Measurements from ENCODE around the gene MSH3. TPM values are rescaled to one million over a fixed set of nuclear protein-coding genes. Genes with fewer than 3 reads are reported as not detected.
A peak's percentile ranks its signal among the peaks of the same experiment; 100 is the strongest.

The MSH3 gene
- total RNA-seq, 2 experiments from 2014 or later = 23.2 to 23.6 TPM

DNA sequence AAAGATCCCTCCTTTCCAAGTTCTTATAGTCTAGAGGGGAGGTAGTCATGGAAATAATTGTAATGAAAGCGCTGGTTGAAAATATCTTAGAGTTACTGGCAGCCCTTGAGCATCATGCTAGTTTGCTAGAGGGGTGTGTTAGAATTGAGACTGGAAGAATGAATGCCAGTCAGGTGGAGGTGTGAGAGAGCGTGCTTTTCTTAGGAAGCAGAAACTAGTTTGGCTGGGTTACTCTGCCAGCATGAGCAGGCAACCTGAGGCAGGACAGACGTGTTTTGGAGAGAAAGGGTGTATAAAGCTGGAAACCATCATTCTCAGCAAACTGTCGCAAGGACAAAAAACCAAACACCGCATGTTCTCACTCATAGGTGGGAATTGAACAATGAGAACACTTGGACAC is 43.9 kb downstream of the MSH3 start:
- peaks cover 5% of the 10 kb centered on the region for H3K36me3 Mint-ChIP-seq
- CTCF ChIA-PET = no interaction called here
- H3K9me3 Mint-ChIP-seq = no peaks in the 10 kb centered on the region
- H3K27ac Mint-ChIP-seq = no peak overlapping the region
- no peak overlapping the region for H3K4me3 Mint-ChIP-seq
- intact Hi-C loops (cut with micrococcal nuclease) = no loop called here
- H3K4me1 Mint-ChIP-seq (ENCODE audit: low read depth) = peaks cover 1% of the 10 kb centered on the region
- DNase-seq = no peak
- H3K27me3 Mint-ChIP-seq = no peaks in the 10 kb centered on the region
- POLR2A ChIA-PET = no interaction called here

DNA sequence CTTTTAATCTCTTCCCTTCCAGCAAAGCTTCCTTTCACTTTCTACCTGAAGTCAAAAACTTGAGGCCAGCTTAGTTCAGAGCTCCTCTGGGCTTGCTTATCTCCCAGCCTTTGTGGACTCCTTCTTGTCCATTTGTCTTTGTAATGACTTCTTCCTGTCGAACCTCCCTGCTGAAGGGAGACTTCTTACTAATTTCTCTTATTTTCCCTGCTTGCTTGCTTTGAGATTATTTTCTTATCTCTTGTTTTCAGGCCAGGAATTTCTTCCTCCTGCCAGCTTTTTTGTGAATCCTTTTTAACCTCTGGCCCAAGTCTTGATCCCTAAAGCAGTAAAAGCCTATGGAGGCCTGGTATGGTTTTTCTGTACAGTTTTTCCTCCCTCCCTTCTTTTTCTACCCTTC is 47.1 kb downstream of the MSH3 start:
- DNase-seq = no peak
- Mint-ChIP-seq H3K4me3 (no peak overlapping the region), H3K36me3 (peaks cover 7% of the 10 kb centered on the region), H3K9me3 (no peaks in the 10 kb centered on the region), H3K27me3 (no peaks in the 10 kb centered on the region), H3K27ac (no peak overlapping the region), H3K4me1 (ENCODE audit: low read depth) (peaks cover 11% of the 10 kb centered on the region)
- POLR2A ChIA-PET = no interaction called here
- CTCF ChIA-PET = no interaction called here
- intact Hi-C loops (cut with micrococcal nuclease) = no loop called here

DNA sequence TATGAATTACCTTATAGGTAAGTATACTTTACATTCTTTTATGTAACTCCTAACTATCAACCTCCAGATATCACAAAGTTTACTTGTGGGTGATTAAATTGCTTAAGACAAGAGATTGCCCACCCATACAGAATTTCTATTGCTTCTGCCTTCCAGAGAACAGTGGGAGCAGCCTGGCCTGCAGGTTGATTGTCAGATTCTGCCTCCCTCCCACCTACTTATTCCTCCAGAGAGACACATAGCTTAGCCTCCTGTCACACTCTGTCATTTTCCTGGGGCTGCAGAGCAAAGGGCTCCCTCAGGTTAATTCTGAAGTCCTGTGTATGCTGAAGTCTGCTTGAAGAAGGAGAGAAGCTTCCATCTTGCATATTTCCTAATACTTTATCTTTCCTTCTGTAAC is 48.8 kb downstream of the MSH3 start:
- H3K9me3 Mint-ChIP-seq = no peaks in the 10 kb centered on the region
- ChIA-PET CTCF (no interaction called here), POLR2A (no interaction called here)
- no peak overlapping the region for H3K27ac Mint-ChIP-seq
- no peak overlapping the region for H3K4me3 Mint-ChIP-seq
- H3K27me3 Mint-ChIP-seq = no peaks in the 10 kb centered on the region
- H3K36me3 Mint-ChIP-seq = peaks cover 10% of the 10 kb centered on the region
- intact Hi-C loops (cut with micrococcal nuclease) = no loop called here
- DNase-seq = no peak
- peaks cover 11% of the 10 kb centered on the region for H3K4me1 Mint-ChIP-seq (ENCODE audit: low read depth)

DNA sequence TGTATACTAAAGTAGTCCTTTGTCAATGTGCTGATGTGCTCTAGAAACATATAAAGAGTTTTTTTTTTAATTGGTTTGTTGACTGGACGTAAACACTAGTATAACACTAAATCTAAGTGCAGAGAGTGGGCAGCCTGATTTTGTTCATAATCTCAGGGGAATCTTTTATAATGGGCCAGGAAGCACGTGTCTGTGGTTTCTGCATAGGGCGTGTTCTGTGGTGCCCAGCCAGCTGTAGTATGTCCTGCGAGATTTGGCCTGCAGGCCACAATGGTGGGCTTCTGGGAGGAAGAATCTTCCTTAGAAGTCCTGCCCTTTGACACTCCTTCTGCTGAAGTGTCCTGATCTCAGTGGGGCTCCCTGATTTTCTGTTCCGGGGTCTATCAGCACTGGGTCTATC is 49.3 kb downstream of the MSH3 start:
- CTCF ChIA-PET = interaction anchor here (0.6 kb wide), 1 partner anchor 405 kb away, joined by 3 read pairs; no protein-coding TSS in a partner anchor

DNA sequence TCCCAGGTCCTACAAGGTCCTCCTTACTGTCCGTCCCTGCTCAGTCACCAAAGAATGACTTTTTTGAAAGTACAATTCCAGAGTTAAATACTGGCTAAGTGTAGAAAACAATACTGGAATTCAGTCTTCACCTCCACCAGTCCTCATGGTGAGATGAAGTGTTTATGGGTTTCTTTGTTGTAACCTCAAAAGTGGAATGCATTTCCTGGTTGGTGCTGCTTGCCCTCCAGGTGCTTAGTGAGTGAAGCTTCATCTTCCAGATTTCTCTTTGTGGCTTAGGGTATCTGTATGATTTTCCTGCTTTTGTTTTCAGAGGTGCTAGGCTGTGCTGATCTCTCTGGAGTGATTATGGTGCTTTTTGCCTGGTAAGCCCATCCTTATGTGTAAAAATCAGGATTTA is 49.8 kb downstream of the MSH3 start:
- Mint-ChIP-seq H3K36me3 (peaks cover 10% of the 10 kb centered on the region), H3K27me3 (no peaks in the 10 kb centered on the region), H3K4me1 (ENCODE audit: low read depth) (peaks cover 11% of the 10 kb centered on the region), H3K9me3 (no peaks in the 10 kb centered on the region), H3K27ac (no peak overlapping the region), H3K4me3 (no peak overlapping the region)
- POLR2A ChIA-PET = no interaction called here
- no peak for DNase-seq
- intact Hi-C loops (cut with micrococcal nuclease) = no loop called here
- CTCF ChIA-PET = interaction anchor here (0.6 kb wide), 1 partner anchor 404 kb away, joined by 3 read pairs; no protein-coding TSS in a partner anchor

More for the DNA sequence above, 49.3 kb downstream of the MSH3 start:
- POLR2A ChIA-PET = no interaction called here
- Mint-ChIP-seq H3K4me1 (ENCODE audit: low read depth) (peaks cover 11% of the 10 kb centered on the region), H3K36me3 (peaks cover 10% of the 10 kb centered on the region), H3K4me3 (no peak overlapping the region), H3K9me3 (no peaks in the 10 kb centered on the region), H3K27ac (no peak overlapping the region), H3K27me3 (no peaks in the 10 kb centered on the region)
- intact Hi-C loops (cut with micrococcal nuclease) = no loop called here
- no peak for DNase-seq

DNA sequence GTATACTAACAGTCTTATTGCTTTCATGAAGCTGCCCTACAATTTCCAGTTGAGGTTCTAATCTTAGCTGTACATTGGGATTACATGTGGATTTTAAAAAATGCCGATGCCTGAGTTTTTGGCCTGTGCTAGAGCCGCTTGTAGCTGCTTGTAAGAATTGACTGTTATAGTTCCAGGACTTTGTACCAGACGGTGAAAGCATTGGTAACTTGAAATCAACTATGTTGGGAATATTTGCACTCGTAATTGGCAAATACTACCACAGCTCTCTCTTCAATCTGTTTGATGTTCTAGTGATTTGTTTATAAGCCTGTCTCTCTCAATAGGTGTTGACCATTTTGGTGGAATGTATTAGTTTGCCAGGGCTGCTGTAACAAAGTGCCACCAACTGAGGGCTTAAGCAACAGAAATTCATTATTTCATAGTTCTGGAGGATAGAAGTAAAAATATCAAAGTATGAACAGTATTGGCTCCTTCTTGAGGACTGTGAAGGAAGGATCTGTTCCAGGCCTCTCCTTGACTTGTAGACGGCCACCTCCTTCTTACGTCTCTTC is 50.8 kb downstream of the MSH3 start:
- POLR2A ChIA-PET = no interaction called here
- H3K4me3 Mint-ChIP-seq = no peak overlapping the region
- intact Hi-C loops (cut with micrococcal nuclease) = no loop called here
- H3K36me3 Mint-ChIP-seq = peaks cover 10% of the 10 kb centered on the region
- DNase-seq = no peak
- no peak overlapping the region for H3K27ac Mint-ChIP-seq
- peaks cover 14% of the 10 kb centered on the region for H3K4me1 Mint-ChIP-seq (ENCODE audit: low read depth)
- H3K27me3 Mint-ChIP-seq = no peaks in the 10 kb centered on the region
- no peaks in the 10 kb centered on the region for H3K9me3 Mint-ChIP-seq
- CTCF ChIA-PET = no interaction called here

DNA sequence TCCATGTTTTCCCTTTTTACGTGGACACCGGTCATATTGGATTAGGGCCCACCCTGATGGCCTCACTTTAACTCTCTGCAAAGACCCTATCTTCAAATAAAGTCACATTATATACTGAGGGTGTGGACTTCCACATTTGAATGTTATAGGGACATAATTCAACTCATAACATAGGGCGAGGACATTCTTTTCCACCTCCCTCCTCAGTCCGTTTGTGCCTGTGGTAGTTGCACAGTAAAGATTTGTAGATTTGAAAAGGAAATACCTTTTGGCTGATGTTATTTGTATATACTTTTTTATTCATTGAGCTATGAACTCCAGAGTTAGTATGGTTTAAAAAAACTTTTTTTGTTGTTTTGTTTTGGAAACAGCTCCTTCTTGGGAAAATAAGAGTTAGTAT is 51.3 kb downstream of the MSH3 start:
- no peak overlapping the region for H3K4me3 Mint-ChIP-seq
- H3K27ac Mint-ChIP-seq = no peak overlapping the region
- peaks cover 19% of the 10 kb centered on the region for H3K4me1 Mint-ChIP-seq (ENCODE audit: low read depth)

DNA sequence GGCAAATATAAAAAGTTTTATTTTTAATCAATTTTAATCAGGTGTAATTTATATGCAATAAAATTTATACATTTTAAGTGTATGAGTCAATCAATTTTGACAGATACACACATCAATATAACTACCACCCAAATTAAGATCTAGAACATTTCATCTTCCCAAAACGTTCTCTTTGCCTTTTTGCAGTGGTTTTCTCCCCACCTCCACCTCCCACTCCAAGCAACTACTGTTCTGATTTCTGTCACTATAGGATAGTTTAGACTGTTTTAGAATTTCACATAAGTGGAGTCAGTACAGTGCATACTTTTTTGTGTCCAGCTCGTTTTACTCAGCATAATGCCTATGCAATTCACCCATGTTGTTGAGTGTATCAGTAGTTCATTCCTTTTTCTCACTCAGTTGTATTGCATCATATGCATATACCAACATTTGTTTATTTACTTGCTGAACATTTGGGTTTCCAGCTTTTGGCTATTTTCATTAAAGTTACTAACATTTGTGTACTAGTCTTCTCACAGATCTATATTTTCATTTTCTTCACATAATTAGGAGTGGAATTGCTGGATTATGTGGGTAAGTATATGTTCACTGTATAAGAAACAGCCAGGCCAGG is 52.5 kb downstream of the MSH3 start:
- no peak overlapping the region for H3K4me3 Mint-ChIP-seq
- no peaks in the 10 kb centered on the region for H3K9me3 Mint-ChIP-seq
- H3K27me3 Mint-ChIP-seq = no peaks in the 10 kb centered on the region
- H3K36me3 Mint-ChIP-seq = peaks cover 15% of the 10 kb centered on the region
- ChIA-PET CTCF (interaction anchor here (1.2 kb wide), 1 partner anchor 459 kb away, joined by 3 read pairs; no protein-coding TSS in a partner anchor), POLR2A (no interaction called here)
- H3K27ac Mint-ChIP-seq = no peak overlapping the region
- intact Hi-C loops (cut with micrococcal nuclease) = no loop called here
- peaks cover 24% of the 10 kb centered on the region for H3K4me1 Mint-ChIP-seq (ENCODE audit: low read depth)
- no peak for DNase-seq

More for the DNA sequence above, 51.3 kb downstream of the MSH3 start:
- Mint-ChIP-seq H3K27me3 (no peaks in the 10 kb centered on the region), H3K9me3 (no peaks in the 10 kb centered on the region), H3K36me3 (peaks cover 15% of the 10 kb centered on the region)
- POLR2A ChIA-PET = no interaction called here
- DNase-seq = no peak
- CTCF ChIA-PET = no interaction called here
- intact Hi-C loops (cut with micrococcal nuclease) = no loop called here

DNA sequence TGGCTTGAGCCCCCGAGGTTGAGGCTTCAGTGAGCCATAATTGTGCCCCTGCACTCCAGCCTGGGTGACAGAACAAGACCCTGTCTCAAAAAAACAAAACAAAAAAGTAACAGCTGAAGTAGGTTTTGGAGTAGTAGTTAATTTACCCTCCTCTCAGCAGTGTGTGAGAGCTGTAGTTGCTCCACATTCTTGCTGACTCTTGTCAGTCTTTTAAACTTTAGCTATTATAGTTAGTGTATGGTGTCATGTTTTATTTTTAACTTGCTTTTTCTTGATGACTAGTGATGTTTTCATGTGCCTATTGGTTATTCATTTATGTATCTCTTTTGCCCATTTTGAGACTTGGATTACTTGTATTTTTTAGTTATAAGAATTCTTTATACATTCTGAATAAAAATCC is 53.2 kb downstream of the MSH3 start:
- ChIA-PET CTCF (interaction anchor here (1.2 kb wide), 1 partner anchor 458 kb away, joined by 3 read pairs; no protein-coding TSS in a partner anchor), POLR2A (no interaction called here)
- H3K4me3 Mint-ChIP-seq = no peak overlapping the region
- intact Hi-C loops (cut with micrococcal nuclease) = no loop called here
- H3K36me3 Mint-ChIP-seq = peaks cover 13% of the 10 kb centered on the region
- no peaks in the 10 kb centered on the region for H3K9me3 Mint-ChIP-seq
- DNase-seq = no peak
- H3K27ac Mint-ChIP-seq = no peak overlapping the region
- H3K4me1 Mint-ChIP-seq (ENCODE audit: low read depth) = peaks cover 24% of the 10 kb centered on the region
- no peaks in the 10 kb centered on the region for H3K27me3 Mint-ChIP-seq

DNA sequence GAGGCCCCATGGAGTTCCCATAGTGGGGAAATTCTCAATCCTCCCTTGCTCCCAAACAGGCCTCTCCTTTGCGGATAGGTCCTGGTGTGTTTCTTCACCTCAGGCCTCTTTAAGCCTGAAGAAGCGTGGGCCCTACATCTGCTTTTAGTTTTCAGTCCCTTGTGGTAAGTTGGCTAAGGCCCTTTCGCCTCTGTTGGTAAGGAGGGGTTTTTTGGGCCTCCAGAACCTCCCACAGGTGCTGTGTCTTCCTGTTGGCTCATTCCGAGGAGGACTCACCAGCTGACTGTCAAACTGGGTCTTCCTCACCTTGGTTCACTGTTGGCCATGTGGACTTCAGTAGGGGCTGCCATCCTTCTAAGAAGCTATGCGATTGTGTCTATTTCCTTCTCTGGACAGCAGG is 56.8 kb downstream of the MSH3 start:
- H3K27ac Mint-ChIP-seq = no peak overlapping the region
- peaks cover 19% of the 10 kb centered on the region for H3K4me1 Mint-ChIP-seq (ENCODE audit: low read depth)
- intact Hi-C loops (cut with micrococcal nuclease) = no loop called here
- ChIA-PET CTCF (interaction anchor here (1.3 kb wide), 1 partner anchor 397 kb away, joined by 4 read pairs; no protein-coding TSS in a partner anchor), POLR2A (no interaction called here)
- peaks cover 15% of the 10 kb centered on the region for H3K36me3 Mint-ChIP-seq
- no peak overlapping the region for H3K4me3 Mint-ChIP-seq
- DNase-seq = no peak
- H3K9me3 Mint-ChIP-seq = no peaks in the 10 kb centered on the region
- no peaks in the 10 kb centered on the region for H3K27me3 Mint-ChIP-seq

DNA sequence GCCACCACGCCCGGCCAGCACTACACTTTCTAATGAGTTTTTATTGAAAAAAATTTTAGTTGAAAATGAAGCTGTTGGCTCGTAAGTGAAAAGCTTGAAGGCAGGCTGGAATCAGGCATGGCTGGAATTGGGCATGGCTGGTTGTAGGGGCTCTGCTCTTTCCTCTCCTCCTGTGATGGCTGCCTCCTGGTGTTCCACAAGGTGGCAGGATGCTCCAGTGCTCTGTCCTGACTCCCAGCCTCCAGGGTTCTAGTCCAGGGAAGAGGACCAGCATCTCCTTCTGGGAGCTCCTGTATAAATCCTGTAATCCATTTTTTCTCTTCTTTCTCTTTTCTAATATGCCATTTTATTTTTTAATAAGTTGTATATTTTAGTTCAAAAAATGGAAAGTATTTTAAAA is 57.5 kb downstream of the MSH3 start:
- CTCF ChIA-PET = no interaction called here
- POLR2A ChIA-PET = no interaction called here
- intact Hi-C loops (cut with micrococcal nuclease) = loop anchor here (1.0 kb wide), 2 partner anchors 396 to 453 kb away; no protein-coding TSS in a partner anchor
- Mint-ChIP-seq H3K27me3 (no peaks in the 10 kb centered on the region), H3K4me3 (no peak overlapping the region), H3K27ac (no peak overlapping the region), H3K9me3 (no peaks in the 10 kb centered on the region), H3K4me1 (ENCODE audit: low read depth) (peaks cover 19% of the 10 kb centered on the region), H3K36me3 (peaks cover 17% of the 10 kb centered on the region)
- DNase-seq = peak; percentile 24

DNA sequence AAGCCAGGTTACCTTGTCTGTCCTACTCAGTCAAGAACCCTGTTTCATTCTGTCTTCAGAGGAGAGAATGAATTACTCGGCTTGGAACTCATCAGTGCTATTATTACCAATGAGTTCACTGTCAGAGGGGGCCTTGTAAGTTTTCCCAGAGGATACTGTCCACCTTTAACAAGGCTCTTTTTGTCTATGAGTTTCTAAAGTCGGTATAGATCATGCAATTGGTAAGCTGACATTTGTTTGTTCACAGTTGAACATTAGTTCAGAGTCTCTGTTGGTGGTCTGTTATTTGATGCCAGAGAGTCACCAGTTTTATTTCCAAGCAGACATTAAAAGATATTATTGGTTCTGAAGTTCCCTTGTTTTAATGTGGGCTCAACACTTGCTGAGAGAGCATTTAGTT is 58.5 kb downstream of the MSH3 start:
- Mint-ChIP-seq H3K27ac (no peak overlapping the region), H3K27me3 (no peaks in the 10 kb centered on the region), H3K4me3 (no peak overlapping the region), H3K36me3 (peaks cover 18% of the 10 kb centered on the region), H3K9me3 (no peaks in the 10 kb centered on the region), H3K4me1 (ENCODE audit: low read depth) (peaks cover 19% of the 10 kb centered on the region)
- intact Hi-C loops (cut with micrococcal nuclease) = loop anchor here (1.0 kb wide), 2 partner anchors 395 to 452 kb away; no protein-coding TSS in a partner anchor
- CTCF ChIA-PET = interaction anchor here (0.7 to 2.1 kb wide), 2 partner anchors 44 to 395 kb away, joined by 3 to 6 read pairs; no protein-coding TSS in a partner anchor
- no peak for DNase-seq
- POLR2A ChIA-PET = no interaction called here

DNA sequence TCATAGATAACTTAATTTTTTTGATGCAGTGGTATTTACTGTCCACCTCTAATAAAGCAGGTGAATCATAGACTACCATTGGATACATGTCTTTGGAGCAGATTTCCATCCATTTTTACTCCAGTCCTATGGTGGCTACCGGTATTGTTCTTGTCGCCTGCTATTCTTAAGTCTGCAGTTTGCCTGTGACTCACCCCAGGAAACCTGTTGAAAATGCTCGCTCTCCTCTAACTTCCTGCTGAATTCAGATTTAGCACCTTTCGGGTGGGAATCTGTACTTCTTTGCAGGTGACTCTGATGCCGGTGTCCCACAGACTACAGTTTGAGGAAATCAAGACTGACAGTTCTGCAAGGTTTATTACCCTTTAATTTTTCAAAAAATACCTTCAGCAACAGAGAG is 59.2 kb downstream of the MSH3 start:
- Mint-ChIP-seq H3K27ac (no peak overlapping the region), H3K4me1 (ENCODE audit: low read depth) (peaks cover 19% of the 10 kb centered on the region), H3K4me3 (no peak overlapping the region), H3K9me3 (no peaks in the 10 kb centered on the region), H3K27me3 (no peaks in the 10 kb centered on the region), H3K36me3 (peaks cover 23% of the 10 kb centered on the region)
- no peak for DNase-seq
- ChIA-PET POLR2A (no interaction called here), CTCF (interaction anchor here (0.7 to 2.1 kb wide), 2 partner anchors 43 to 394 kb away, joined by 3 to 6 read pairs; no protein-coding TSS in a partner anchor)
- intact Hi-C loops (cut with micrococcal nuclease) = no loop called here
